ENCODE data around the gene DDX49. TPM values are rescaled to one million over a fixed set of nuclear protein-coding genes. Genes with fewer than 3 reads are reported as not detected.

Gene DDX49
- total RNA-seq, 2 donors from 2014 or later, result 45.2 to 49.1 TPM

DNA sequence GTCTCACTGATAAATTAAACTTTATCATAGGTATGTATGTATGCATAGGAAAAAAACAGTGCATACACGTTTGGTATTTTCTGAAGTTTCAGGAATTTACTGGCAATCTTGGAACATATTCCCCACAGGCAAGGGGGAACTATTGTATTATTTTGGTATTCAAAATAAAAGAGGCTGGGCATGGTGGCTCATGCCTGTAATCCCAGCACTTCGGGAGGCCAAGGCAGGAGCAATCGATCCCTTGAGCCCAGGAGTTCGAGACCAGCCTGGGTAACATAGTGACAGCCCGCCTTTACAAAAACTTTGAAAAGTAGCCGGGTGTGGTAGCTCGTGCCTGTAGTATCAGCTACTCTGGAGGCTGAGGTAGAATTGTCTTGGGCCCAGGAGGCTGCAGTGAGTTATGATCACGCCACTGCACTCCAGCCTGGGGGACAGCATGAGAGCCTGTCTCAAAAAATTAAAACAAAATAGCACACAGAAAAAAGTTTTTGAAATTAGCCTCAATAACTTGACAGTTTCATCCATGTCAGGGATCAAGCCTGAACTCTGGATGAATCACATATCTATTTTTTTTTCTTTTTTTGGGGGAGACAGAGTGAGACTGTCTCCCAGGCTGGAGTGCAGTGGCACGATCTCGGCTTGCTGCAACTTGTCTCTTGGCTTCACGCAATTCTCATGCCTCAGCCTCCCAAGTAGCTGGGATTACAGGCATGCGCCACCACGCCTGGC lies 50.6 kb downstream of the DDX49 start:
- Mint-ChIP-seq H3K36me3 (ENCODE audit: low read depth) (no peaks in the 10 kb centered on the region), H3K27me3 (peaks cover 14% of the 10 kb centered on the region), H3K4me3 (no peak overlapping the region), H3K4me1 (peaks cover 2% of the 10 kb centered on the region), H3K27ac (no peak overlapping the region)
- DNase-seq (no peak), ATAC-seq (no peak)
- no peaks in the 10 kb centered on the region for H3K9me3 ChIP-seq (ENCODE audit: control insufficient read depth, low read length, poor library complexity, severe bottlenecking)

DNA sequence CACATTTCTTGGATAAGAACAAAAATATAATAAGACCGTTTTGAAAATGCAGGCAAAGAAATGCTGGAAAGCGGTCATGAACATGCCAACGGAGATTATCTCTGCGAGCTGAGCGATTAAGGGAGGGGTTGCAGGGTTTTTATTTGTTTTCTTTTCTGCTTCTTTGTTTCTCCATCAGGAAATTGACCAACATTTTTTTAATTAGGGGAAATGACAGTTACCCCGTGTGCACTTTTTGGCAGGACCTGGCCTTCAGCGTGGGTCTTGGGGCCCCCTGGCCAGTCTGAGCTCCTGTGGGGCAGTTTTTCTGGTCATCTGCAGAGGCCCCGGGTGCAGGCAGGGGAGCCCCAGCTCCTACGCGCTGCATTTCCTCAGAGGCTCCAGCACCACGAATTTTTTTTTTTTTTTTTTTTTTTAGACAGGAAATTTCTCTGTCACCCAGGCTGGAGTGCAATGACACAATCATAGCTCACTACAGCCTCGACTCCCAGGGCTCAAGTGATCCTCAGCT lies 52.8 kb downstream of the DDX49 start:
- Mint-ChIP-seq H3K27ac (no peak overlapping the region), H3K36me3 (ENCODE audit: low read depth) (no peaks in the 10 kb centered on the region), H3K27me3 (peaks cover 14% of the 10 kb centered on the region), H3K4me3 (no peak overlapping the region), H3K4me1 (peaks cover 2% of the 10 kb centered on the region)
- no peak for DNase-seq
- ATAC-seq, result no peak
- no peaks in the 10 kb centered on the region for H3K9me3 ChIP-seq (ENCODE audit: control insufficient read depth, low read length, poor library complexity, severe bottlenecking)

DNA sequence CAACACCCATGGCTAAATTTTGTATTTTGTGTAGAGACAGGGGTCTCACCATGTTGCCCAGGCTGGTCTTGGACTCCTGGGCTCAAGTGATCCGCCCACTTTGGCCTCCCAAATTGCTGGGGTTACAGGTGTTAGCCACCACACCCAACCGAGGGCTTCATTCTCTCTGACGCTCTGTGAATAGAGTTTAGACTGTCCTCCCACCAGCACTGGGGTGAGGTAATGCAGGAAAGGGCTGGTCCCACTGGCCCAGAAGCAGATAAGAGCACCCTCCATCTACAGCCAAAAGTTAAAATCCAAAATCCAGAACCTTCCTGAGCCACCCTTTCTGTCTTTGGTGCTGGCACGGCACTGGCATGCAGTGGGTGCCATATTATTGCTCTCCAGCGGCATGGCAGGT lies 53.3 kb downstream of the DDX49 start:
- ATAC-seq (no peak), DNase-seq (no peak)
- no peak overlapping the region for H3K4me3 Mint-ChIP-seq
- peaks cover 2% of the 10 kb centered on the region for H3K4me1 Mint-ChIP-seq
- peaks cover 14% of the 10 kb centered on the region for H3K27me3 Mint-ChIP-seq
- peak overlapping the region; percentile 43 for H3K27ac Mint-ChIP-seq
- H3K9me3 ChIP-seq (ENCODE audit: control insufficient read depth, low read length, poor library complexity, severe bottlenecking), result no peaks in the 10 kb centered on the region
- H3K36me3 Mint-ChIP-seq (ENCODE audit: low read depth), result no peaks in the 10 kb centered on the region

DNA sequence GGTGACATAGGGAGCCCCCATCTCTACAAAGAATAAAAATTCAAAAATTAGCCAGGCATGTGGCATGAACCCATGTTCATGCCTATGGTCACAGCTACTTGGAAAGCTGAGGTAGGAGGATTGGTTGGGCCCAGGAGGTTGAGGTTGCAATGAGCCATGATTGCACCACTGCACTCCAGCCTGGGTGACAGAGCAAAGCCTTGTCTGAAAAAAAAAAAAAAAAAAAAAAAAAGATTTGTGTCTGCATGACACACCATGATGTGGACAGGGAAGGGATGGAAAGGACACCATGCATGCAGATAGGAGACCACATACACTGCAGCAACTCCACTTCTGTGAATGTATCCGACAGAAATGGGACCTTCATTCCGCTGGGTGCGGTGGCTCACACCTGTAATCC lies 55.5 kb downstream of the DDX49 start:
- H3K27ac Mint-ChIP-seq, result no peak overlapping the region
- H3K27me3 Mint-ChIP-seq, result peaks cover 20% of the 10 kb centered on the region
- DNase-seq, result no peak
- H3K4me3 Mint-ChIP-seq, result no peak overlapping the region
- peaks cover 2% of the 10 kb centered on the region for H3K4me1 Mint-ChIP-seq
- no peaks in the 10 kb centered on the region for H3K36me3 Mint-ChIP-seq (ENCODE audit: low read depth)
- ATAC-seq, result no peak
- H3K9me3 ChIP-seq (ENCODE audit: control insufficient read depth, low read length, poor library complexity, severe bottlenecking), result no peaks in the 10 kb centered on the region

DNA sequence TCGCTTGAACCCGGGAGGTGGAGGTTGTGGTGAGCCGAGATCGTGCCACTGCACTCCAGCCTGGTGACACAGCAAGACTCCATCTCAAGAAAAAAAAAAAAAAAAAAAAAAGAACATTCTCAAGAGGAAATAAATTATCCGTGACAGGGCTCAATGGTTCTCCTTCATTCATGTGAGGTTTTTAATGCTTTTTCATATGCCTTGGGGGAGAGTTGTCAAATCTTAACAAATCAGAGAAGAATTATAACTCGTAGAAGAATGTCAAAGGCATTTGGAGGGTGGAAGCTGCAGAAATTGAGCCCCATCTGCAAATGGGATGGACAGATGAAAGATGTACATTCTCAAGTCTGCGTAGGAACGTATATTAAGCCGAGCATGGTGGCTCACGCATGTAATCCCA lies 56.4 kb downstream of the DDX49 start:
- H3K9me3 ChIP-seq (ENCODE audit: control insufficient read depth, low read length, poor library complexity, severe bottlenecking), result no peaks in the 10 kb centered on the region
- no peak for DNase-seq
- no peak overlapping the region for H3K27ac Mint-ChIP-seq
- H3K36me3 Mint-ChIP-seq (ENCODE audit: low read depth), result no peaks in the 10 kb centered on the region
- H3K4me3 Mint-ChIP-seq, result no peak overlapping the region
- peaks cover 20% of the 10 kb centered on the region for H3K27me3 Mint-ChIP-seq
- ATAC-seq, result no peak
- H3K4me1 Mint-ChIP-seq, result no peaks in the 10 kb centered on the region

Other genes starting within 250 kb of the DDX49 start
- gene CRTC1, start 236.0 kb upstream of the DDX49 start, total RNA-seq, result 10 to 100 TPM; 14.4 to 15.3 TPM
- gene COMP, start 128.4 kb upstream of the DDX49 start, total RNA-seq, result not detected
- gene UPF1, start 87.8 kb upstream of the DDX49 start, total RNA-seq, result 100 to 1,000 TPM; 135 to 143 TPM
- not detected for gene CERS1, start 23.6 kb upstream of the DDX49 start, total RNA-seq
- gene COPE, start 328 bp upstream of the DDX49 start, total RNA-seq, result 100 to 1,000 TPM; 166 to 185 TPM
- gene HOMER3, start 21.5 kb downstream of the DDX49 start, total RNA-seq, result 1 to 10 TPM; 3.3 to 4.7 TPM
- gene SUGP2, start 113.8 kb downstream of the DDX49 start, total RNA-seq, result 100 to 1,000 TPM; 109 to 127 TPM
- gene ARMC6, start 113.9 kb downstream of the DDX49 start, total RNA-seq, result 10 to 100 TPM; 11.6 to 12.3 TPM
- 10 to 100 TPM; 17.1 to 18.9 TPM for gene SLC25A42, start 144.3 kb downstream of the DDX49 start, total RNA-seq
- gene TMEM161A, start 218.8 kb downstream of the DDX49 start, total RNA-seq, result 10 to 100 TPM; 13.1 to 13.7 TPM